DMS153 treated with DMSO at 0.1 percent for 48 hours (cell line): ENCODE results near the gene SRGAP3.

Experiments used
- DNase-seq: peaks from one replicate; lab custom pipeline; 2025; ENCODE audit not compliant: unreplicated experiment; lab: John Stamatoyannopoulos, UW

Gene SRGAP3

GRCh38 chr3:9254764-9255163, 5.3 kb upstream of the SRGAP3 start:
- DNase-seq = no peak

- DNase-seq = no peak
These were observed 3.9 kb upstream of the SRGAP3 start for GRCh38 chr3:9253327-9253726.

GRCh38 chr3:9251055-9251786, 1.8 kb upstream of the SRGAP3 start:
- DNase-seq = no peak

- no peak for DNase-seq
These were observed 790 bp upstream of the SRGAP3 start for GRCh38 chr3:9250236-9250635.

- DNase-seq = peak; percentile 2
These were observed 749 bp downstream of the SRGAP3 start for GRCh38 chr3:9248522-9249271.

GRCh38 chr3:9247941-9248521, 1.4 kb downstream of the SRGAP3 start:
- DNase-seq = no peak

GRCh38 chr3:9247361-9247940, 2.0 kb downstream of the SRGAP3 start:
- no peak for DNase-seq

GRCh38 chr3:9246189-9246588, 3.3 kb downstream of the SRGAP3 start:
- no peak for DNase-seq

GRCh38 chr3:9244495-9245183, 4.8 kb downstream of the SRGAP3 start:
- no peak for DNase-seq

- no peak for DNase-seq
These were observed 7.5 kb downstream of the SRGAP3 start for GRCh38 chr3:9241956-9242355.

- DNase-seq = no peak
These were observed 9.8 kb downstream of the SRGAP3 start for GRCh38 chr3:9239680-9240079.

GRCh38 chr3:9238721-9239295, 10.6 kb downstream of the SRGAP3 start:
- DNase-seq = no peak

- no peak for DNase-seq
These were observed 11.2 kb downstream of the SRGAP3 start for GRCh38 chr3:9238276-9238675.

GRCh38 chr3:9233814-9234600, 15.4 kb downstream of the SRGAP3 start:
- DNase-seq = no peak

- DNase-seq = no peak
These were observed 16.3 kb downstream of the SRGAP3 start for GRCh38 chr3:9233101-9233500.

GRCh38 chr3:9231937-9232336, 17.5 kb downstream of the SRGAP3 start:
- no peak for DNase-seq

GRCh38 chr3:9231471-9231870, 18.0 kb downstream of the SRGAP3 start:
- no peak for DNase-seq

GRCh38 chr3:9231006-9231405, 18.4 kb downstream of the SRGAP3 start:
- no peak for DNase-seq

GRCh38 chr3:9230596-9230995, 18.9 kb downstream of the SRGAP3 start:
- no peak for DNase-seq

- no peak for DNase-seq
These were observed 19.6 kb downstream of the SRGAP3 start for GRCh38 chr3:9229879-9230278.
